NCI-H2196 (cell line): ENCODE measurements around the gene TMEM191C.
"Not testable (repeated sequence)": the region's sequence is repeated elsewhere in the genome, so short reads cannot be mapped to it uniquely, and the experiment has no call there.

Experiments
- DNase-seq: peaks from one replicate; lab custom pipeline; 2025; ENCODE audit not compliant: unreplicated experiment; lab: John Stamatoyannopoulos, UW

Gene TMEM191C

DNA sequence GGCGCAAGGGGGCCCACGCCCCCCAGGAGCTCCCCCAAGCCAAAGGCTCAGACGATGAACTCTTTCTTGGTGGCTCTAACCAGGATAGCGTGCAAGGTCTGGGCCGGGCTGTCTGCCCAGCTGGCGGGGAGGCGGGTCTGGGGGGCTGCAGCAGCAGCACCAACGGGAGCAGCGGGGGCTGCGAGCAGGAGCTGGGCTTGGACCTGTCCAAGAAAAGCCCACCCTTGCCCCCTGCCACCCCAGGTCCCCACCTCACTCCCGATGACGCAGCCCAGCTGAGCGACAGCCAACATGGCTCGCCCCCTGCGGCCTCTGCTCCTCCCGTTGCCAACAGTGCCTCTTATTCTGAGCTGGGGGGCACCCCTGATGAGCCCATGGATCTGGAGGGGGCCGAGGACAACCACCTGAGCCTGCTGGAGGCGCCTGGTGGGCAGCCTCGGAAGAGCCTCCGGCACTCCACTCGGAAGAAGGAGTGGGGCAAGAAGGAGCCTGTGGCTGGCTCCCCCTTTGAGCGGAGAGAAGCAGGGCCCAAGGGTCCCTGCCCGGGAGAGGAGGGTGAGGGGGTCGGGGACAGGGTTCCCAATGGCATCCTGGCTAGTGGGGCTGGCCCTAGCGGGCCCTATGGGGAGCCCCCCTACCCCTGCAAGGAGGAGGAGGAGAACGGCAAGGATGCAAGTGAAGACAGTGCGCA is 21.6 kb upstream of the TMEM191C start:
- no peak for DNase-seq

DNA sequence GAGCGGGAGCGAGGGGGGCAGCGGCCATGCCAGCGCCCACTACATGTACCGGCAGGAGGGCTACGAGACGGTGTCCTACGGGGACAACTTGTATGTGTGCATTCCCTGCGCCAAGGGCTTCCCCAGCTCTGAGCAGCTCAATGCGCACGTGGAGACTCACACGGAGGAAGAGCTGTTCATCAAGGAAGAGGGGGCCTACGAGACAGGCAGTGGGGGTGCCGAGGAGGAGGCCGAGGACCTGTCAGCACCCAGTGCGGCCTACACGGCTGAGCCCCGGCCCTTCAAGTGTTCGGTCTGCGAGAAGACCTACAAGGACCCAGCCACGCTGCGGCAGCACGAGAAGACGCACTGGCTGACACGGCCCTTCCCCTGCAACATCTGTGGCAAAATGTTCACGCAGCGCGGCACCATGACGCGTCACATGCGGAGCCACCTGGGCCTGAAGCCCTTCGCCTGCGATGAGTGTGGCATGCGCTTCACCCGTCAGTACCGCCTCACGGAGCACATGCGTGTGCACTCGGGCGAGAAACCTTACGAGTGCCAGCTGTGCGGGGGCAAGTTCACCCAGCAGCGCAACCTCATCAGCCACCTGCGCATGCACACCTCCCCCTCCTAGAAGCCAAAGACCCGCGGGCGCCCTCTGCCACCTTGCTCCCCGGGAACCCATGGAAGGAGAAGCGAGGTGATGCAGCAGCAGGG is 20.9 kb upstream of the TMEM191C start:
- no peak for DNase-seq

GRCh38 chr22:21446827-21447690 is 20.1 kb upstream of the TMEM191C start:
- DNase-seq = no peak

GRCh38 chr22:21447694-21448402 is 19.3 kb upstream of the TMEM191C start:
- DNase-seq = no peak

- no peak for DNase-seq
These were observed 18.4 kb upstream of the TMEM191C start for GRCh38 chr22:21448627-21449416.

DNA sequence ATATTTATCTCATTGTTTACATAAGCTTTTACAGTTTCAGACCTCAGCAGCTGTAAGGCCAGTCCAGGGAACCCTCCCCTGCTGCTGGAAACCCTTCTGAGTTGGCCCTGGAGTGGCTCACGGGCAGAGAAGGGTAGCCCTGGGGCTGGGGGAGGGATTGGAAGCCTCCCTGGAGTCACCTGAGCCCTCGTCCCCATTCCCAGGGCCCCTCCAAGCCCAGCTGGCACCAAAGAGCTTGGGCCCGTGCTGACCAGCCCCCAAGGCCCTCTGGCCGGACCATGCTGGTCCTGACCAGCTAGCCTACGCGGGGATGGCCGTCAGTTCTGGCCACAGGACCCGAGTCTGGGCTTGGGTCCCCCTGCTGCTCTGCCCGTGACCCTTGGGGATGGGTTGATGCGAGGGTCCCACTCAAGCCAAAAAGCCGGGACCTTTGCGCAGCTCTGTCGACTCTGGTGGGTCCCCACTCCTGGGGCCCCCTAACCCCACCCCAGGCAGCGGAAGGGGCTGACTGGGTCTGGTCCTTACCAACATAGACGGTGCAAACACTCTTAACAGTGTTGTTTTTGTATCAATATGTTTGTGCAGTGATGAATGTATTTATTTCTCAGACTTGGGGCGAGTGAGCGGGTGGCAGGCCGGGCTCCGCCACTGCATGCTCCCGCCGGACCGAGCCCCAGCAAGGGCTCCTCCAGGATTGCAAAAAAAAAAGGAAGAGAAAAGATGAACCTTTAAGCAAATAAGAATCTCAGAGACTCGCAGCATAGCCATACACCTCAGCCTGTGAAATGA is 17.5 kb upstream of the TMEM191C start:
- no peak for DNase-seq

DNA sequence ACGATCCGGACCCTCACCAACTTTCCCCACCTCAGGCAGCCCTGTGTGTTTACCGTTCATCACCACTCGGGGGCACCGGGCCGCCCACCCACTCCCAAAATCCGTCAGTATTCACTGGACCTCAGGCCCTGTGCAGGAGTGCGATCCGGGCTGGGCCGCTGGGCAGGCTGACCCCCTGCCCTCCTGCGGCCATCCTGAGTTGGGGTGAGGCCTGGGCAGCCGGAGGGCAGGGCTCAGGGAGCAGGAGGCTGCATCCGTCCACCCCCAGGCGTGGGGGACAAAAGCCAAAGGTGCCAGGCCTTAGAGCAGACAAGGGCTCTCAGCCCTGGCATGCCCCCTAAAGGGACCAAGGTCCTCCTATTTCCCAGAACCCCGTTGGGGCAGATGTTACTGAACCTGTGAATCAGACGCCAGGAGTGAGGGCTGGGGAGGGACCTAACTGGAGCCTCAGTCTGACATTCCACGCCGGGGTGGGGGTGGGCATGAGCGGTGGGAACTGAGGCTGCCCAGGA is 16.8 kb upstream of the TMEM191C start:
- DNase-seq = no peak

DNA sequence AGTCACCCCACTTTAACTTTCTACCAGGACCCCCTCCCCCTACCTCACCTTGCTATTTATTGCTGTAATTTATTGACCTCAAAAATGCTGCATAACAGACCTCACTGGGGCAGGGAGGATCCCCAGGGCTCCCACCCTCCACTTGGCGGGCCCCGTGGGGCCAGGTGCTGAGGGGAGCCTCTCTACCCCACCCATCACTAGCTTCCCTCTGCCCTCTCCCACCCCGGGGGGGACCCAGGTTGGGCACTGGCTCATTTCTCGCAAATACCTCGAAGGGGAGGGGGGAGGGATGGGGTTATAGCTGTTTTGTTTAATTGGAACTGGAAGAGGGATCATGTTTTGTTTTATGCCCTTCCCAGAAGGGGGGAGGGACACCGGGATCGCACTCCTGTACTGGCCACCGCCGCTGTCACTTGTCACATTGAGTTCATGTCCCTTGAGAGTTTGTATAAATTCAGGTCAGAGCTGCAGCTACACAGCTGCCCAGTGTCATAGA is 16.3 kb upstream of the TMEM191C start:
- DNase-seq = no peak

- no peak for DNase-seq
These were observed 15.4 kb upstream of the TMEM191C start for GRCh38 chr22:21451545-21452520.

GRCh38 chr22:21452666-21453065 is 14.5 kb upstream of the TMEM191C start:
- not testable (repeated sequence) for DNase-seq

GRCh38 chr22:21454998-21455333 is 12.2 kb upstream of the TMEM191C start:
- DNase-seq = not testable (repeated sequence)

DNA sequence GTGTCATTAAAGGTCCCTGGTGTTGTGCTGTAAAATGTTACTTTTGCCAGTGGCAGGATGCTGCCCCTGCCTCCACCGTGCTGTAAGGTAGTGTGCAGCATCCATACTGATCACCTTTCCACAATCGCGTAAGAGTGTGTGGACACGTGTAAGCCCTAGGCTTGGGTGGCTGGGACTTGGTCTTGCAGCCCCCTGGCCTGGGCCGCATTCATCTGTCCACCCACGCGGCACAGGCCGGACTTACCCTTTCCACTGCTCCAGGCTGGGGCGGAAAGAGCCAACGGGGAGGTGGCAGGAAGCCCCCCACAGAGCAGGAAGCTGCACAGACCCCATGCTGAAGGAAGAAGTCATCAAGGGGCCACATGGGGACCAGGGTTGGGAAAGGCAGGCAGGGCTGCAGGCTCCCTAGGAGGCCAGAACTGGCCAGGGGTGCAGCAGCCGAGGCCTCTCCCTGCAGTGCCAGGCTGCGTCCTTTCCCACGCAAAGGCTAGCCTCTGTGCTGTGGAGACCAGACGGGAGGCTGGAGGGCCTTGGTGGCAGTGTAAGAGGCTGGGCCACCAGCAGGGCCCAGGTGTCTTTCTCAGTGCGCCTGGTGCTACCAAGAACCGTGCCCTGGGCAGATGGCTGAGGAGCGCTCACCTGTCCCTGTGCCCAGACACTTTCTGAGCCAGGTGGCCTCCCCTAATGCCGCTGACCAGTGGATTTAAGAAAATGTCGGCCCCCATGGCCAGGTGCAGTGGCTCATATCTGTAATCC is 11.7 kb upstream of the TMEM191C start:
- DNase-seq = no peak

DNA sequence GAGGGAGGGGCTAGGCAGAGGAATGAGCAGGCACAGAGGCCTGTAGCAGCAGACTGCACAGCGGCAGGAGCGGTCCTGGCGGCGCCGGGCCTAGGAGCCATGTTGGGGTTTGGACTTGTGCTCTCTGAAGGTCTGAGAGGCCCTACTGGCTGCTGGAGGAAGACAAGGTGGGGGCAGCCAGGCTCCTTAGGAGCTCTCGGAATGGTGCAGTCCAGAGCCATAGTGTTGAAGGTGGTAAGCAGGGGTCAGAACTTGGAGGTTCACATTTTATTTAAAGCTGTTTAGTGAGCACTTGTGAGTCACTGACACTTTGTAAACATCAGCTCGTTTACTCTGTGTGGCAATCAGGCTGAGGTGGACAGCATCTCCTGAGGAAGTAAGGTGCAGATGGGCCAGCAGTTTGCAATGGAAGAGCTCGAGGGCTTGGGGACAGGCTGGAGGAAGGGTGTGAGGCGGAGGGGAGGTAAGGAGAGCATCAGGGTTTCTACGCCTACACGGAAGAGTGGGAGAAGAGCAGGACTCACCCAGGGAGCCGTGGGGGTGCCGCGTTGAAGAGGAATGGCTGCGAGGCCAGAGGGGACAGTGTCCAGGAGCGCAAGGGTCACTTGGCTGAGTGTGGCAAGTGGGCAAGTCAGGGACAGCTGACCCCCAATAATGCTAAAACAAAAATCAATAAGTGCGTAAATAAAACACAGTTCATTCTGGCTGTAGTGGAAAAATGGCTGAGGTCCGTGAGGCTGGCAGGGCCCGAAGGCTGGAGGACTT is 10.0 kb upstream of the TMEM191C start:
- DNase-seq = no peak

GRCh38 chr22:21462672-21463071 is 4.5 kb upstream of the TMEM191C start:
- not testable (repeated sequence) for DNase-seq

DNA sequence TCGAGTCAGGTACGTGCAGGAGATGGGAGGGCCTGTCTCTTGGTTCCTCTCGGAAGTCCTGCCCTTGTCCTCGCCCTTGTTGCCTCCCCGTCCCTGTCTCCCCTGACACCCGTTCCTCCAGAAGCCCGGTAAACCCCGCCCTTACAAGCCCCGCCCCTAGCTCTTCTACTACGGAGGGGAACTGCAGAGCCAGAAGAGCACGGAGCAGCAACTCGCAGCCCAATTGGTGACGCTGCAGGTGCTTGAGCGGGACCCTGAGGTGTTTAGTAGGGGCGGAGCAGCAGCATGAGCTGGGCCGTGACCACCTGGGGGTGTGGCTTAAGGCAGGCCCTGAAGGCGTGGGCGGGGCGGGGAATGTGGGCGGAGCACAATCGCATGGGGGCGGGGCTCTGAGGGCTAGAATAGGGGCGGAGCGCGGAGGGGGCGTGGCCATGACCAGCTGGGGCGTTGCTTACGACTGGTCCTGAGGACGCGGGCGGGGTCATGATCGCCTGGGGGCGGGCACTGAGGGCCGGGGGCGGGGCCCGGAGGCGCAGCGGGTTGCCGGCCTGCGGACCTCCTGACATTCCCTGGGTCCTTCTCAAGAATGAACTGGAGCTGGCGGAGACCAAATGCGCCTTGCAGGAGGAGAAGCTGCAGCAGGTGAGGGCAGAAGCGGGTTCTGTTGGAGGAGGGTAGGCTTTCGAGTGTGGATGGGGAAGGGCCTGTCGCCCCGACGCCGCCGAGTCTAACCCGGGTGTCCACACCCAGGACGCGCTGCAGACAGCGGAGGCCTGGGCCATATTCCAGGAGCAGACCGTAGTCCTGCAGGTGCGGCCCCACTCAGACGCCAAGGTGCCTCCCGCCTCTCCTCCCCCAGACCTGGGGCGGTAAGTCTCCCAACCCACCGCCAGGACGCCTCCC is 1.3 kb downstream of the TMEM191C start:
- DNase-seq = not testable (repeated sequence)
